ENCODE measurements around the gene IKZF2.

DNA sequence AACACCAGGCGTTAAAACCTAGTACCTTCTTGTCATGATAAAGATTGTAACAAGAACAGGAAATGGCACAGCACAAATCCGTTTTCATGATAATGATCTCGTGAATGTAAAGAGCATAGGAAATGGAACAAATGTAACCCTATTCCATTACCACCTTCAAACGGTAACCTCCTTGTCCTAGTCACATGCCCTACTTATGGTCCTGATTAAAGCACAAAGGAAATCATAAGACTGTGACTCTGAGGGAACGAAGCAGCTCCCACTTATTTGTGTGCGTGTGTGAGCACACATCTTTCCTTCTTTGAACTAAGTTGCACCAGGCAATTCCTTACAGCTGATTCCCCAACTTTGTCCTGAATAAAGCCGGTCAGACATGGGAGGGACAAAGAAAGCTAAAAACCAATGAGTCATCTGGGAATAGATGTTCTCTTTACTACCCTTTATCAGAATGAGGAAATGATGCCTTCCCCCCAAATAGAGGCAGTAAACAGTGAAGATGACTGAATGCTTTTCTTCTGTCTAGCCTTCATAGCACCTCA is 192.6 kb downstream of the IKZF2 start:
- TF ChIP-seq, protein P1, sequence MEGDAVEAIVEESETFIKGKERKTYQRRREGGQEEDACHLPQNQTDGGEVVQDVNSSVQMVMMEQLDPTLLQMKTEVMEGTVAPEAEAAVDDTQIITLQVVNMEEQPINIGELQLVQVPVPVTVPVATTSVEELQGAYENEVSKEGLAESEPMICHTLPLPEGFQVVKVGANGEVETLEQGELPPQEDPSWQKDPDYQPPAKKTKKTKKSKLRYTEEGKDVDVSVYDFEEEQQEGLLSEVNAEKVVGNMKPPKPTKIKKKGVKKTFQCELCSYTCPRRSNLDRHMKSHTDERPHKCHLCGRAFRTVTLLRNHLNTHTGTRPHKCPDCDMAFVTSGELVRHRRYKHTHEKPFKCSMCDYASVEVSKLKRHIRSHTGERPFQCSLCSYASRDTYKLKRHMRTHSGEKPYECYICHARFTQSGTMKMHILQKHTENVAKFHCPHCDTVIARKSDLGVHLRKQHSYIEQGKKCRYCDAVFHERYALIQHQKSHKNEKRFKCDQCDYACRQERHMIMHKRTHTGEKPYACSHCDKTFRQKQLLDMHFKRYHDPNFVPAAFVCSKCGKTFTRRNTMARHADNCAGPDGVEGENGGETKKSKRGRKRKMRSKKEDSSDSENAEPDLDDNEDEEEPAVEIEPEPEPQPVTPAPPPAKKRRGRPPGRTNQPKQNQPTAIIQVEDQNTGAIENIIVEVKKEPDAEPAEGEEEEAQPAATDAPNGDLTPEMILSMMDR (IDR thresholded peaks at IDR 0.05; ENCODE audit: extremely low read depth in 1 of 2, insufficient read depth in 1 of 2, low read depth in 1 of 2, low read length in 2 of 2): no peak
- TF ChIP-seq, protein P2, sequence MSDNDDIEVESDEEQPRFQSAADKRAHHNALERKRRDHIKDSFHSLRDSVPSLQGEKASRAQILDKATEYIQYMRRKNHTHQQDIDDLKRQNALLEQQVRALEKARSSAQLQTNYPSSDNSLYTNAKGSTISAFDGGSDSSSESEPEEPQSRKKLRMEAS (IDR thresholded peaks at IDR 0.05; ENCODE audit: insufficient read depth, insufficient read length): no peak
- TF ChIP-seq POLR2AphosphoS5 (IDR thresholded peaks at IDR 0.05; ENCODE audit: insufficient read depth, low read depth, low read length): no peak
- no peak for TF ChIP-seq FOS (IDR thresholded peaks at IDR 0.05; ENCODE audit: borderline replicate concordance, insufficient read depth, low read length)
- TF ChIP-seq POLR2A (IDR thresholded peaks at IDR 0.05; ENCODE audit: low read depth, low read length): no peak
- no peak for TF ChIP-seq MYC (IDR thresholded peaks at IDR 0.05; ENCODE audit: low read depth, low read length)
- no peak for TF ChIP-seq EZH2 (IDR thresholded peaks at IDR 0.05; ENCODE audit: borderline replicate concordance, low read depth, low read length, severe bottlenecking)

Measured in endothelial cell of umbilical vein (primary cell).